ENCODE results near the gene ZC3H18.

Gene ZC3H18

DNA sequence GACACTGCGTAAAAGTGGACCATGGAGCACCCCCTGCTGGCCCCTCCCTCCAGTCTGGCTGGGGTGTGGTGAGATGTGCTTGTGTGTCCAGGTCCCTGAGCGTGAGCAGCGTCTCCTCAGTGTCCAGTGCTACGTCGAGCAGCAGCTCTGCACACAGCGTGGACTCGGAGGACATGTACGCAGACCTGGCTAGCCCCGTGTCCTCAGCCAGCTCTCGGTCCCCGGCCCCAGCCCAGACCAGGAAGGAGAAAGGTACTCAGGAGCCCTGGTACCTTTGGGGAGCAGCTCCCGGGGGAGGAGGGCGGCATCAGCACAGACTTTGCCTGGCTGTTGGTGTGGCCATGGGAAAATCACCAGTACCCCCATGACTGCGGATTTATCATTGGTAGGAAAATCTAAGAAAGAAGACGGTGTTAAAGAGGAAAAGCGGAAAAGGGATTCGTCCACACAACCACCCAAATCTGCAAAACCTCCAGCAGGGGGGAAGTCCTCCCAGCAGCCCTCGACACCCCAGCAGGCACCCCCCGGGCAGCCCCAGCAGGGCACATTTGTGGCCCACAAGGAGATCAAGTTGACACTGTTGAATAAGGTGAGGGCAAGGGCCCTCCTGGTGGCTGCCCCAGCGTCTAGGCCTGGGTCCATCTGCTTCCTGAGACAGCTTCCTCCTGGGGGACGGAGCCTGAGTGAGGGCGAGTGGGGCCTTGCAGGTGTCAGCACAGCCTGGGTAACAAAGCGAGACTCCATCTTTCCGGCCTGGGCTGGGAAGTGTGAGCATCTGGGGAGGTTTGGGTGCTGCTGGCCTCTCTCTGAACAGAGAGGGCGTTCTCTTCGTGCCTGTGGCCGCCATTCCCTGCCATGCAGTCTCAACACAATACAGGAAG is 57.6 kb downstream of the ZC3H18 start:
- no peak for DNase-seq

DNA sequence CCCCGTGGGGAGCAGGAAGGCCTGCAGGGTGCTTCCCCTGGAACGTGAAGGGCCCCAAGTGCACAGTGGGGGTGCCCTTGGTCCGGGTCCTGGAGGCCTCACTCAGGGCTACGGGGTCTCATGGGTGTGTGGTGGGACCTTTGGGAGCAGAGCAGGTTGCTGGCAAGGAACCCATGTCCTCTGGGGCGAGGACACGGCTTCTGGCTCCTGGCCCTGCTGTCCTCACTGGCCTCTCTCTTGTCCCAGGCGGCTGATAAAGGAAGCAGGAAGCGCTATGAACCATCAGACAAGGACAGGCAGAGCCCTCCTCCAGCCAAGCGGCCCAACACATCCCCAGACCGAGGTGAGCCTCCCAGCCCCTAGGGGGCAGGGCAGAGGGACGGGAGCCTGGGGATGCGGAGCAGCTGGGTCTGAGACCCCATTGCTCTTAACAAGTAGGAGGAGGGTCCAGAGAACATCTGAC is 58.3 kb downstream of the ZC3H18 start:
- DNase-seq = no peak

DNA sequence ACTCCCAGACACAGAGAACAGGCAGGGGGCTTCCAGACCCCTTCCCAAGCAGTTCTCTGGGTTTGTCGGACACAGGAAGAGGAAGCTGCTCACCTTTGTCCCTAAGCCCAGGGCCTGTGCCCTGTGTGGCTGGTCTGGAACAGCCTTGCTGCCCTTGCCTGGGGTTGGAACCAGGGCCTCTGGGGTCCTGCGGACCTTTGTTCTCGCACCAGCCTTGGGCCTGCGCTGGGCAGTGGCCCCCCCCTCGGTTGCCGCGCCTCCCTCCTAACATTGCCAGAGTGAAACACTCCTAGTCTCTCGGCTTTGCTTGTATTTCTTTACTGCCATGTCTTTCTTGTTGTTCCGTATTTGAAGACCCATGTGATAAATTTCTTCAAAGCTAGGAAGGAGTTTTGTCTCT is 59.6 kb downstream of the ZC3H18 start:
- no peak for DNase-seq

DNA sequence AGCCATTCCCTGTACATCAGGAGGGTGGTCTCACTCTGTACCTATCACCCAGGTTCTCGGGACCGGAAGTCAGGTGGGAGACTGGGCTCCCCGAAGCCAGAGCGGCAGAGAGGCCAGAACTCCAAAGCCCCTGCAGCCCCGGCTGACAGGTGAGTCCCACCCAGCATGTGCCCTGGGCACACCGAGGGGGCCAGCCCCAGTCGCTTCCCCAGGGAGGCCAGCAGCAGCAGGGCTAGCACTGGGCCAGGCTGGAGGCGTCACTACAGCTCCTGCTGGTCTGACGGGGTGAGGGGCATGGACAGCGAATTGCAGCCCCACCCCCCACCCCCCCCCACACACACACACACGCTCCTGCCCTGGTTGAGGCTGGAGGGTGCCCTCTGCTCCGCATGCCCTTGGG is 60.2 kb downstream of the ZC3H18 start:
- DNase-seq = no peak

DNA sequence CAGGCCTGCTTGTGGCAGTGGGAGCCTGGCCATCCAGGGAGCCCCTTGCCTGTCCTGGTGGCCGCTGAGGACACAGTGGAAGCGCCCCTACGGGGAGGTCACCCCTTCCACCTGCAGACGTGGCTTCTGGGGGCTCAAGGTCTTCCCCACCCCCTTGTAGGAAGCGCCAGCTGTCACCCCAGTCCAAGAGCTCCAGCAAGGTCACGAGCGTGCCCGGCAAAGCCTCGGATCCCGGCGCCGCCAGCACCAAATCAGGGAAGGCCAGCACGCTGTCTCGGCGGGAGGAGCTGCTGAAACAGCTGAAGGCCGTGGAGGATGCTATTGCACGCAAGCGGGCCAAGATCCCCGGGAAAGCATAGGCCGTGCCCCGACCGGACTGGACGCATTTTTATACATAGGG is 60.7 kb downstream of the ZC3H18 start:
- no peak for DNase-seq

DNA sequence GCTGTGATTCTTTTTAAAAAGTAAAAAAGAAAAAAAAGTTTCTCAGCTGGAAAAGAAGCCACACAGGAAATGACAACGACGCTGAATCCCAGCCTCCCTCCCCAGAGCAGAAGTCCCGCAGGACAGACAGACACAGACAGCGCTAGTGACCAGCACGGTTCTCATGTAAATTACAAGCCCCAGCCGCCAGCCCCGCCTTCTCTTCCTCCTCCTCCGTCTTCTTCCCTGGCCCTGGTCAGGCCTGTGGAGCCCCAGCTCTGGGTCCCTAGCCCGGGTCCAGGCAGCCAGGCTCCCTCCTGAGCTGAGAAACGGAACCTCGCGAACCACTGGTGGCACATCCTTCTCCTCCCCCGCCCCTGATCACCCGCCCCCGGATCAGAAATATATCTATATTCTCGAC is 61.2 kb downstream of the ZC3H18 start:
- no peak for DNase-seq

DNA sequence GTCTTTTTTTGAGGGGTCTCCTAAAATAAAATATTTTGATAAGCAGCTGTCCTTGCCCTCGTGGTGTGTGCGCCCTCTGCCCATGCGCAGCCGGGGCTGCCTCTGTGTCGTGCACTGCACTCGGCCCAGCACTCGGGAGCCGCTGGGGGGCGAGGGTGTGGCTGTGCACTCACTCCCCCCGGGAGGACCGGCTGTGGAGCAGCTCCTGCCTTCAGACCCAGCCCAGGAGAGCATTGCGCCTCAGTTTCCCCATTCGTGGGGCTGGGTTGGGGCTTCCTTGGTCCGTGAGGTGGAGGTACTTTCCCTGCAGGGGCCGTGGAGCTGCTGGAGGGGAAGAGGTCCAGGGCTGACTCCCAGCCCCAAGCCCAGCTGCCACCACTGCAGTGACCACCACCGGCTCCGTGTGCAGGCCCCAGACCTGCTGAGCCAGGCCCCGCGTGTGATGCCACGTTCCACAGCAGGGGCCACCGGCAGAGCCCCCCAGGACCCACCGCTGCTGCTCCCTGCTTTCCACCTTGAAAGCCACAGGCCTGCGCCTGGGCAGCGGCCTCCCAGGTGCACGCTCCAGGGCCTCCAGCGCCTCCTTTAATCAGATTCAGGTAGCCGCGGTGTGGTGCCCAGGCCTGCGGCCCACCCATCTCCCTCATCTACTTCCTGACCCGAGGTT is 61.9 kb downstream of the ZC3H18 start:
- no peak for DNase-seq

DNA sequence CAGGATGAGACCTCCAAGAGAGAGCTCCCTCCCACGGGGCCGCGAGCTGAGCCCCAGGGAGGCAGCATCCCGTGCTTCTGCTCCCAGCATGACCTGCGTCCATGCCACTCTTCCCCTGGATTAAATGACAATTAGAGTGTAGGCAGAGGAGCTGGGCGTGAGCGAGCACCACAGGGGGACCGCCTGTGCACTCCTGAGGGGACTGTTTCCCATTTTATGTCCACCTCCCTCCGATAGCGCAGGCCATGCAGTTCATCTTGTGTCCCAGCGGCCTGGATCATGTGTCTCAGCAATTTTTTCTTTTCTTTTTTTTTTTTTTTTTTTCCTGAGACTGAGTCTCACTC is 62.4 kb downstream of the ZC3H18 start:
- no peak for DNase-seq

DNA sequence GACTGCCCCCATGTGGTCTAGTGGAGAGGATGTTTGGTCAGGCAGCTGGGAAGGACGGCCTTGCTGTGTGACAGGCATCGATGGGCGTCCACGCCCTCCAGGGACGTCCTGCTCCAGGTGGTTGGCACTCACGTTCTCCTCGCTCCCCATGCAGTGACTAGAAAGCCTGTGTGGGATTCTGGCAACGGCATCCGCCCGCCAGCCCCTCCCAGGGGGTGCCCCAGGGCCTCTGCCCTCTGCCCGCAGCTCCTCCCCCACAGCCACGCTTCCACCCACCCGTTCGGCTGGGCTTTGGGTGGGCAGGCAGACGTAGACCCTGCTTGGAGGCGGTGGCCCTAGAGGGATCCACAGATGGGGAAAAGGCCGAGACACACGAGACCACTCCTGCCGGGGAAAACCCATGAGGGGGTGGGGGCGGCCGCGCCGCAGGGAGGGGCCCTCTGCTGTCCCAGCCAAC is 63.5 kb downstream of the ZC3H18 start:
- DNase-seq = no peak

DNA sequence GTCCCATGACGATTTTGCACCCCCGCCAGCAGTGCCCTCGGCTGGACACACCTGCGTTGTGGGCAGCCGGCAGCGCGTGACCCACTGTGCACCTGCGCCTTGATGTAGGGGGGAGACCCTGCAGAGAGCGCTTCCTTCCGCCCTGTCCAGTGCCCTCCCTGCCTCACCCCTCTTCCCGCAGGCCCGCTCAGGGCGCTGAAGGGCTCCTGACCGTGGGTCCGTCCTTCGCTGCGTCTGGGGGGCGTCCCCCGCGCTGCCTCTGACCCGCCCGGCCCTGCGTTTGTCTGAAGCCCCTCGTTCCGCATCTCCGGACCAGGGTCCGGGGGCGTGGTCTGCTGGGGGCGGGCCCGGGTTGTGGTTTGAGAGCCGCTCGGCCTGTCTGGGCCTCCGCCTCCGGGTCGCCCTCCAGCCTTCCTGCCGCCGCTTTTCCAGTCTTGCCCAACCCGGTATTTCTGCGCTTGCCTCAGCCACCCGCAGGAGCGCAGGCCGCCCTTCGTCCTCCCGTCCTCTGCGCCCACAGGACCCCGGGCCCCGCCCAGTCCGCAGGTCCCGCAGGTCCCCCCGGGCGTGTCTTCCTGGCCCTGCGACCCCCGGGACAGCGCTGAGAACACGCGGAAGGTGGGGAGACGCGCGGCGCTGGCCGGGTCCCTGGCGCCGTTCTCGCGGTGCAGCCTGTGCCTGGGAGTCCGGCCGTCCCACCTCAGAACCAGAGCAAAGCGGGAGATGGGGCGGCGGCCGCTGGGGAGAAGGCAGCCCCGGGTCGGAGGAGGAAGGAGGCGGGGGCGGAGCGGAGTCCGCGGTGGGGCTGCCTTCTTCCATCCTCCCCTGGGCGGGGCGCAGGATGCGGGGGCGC is 64.2 kb downstream of the ZC3H18 start:
- no peak for DNase-seq

DNA sequence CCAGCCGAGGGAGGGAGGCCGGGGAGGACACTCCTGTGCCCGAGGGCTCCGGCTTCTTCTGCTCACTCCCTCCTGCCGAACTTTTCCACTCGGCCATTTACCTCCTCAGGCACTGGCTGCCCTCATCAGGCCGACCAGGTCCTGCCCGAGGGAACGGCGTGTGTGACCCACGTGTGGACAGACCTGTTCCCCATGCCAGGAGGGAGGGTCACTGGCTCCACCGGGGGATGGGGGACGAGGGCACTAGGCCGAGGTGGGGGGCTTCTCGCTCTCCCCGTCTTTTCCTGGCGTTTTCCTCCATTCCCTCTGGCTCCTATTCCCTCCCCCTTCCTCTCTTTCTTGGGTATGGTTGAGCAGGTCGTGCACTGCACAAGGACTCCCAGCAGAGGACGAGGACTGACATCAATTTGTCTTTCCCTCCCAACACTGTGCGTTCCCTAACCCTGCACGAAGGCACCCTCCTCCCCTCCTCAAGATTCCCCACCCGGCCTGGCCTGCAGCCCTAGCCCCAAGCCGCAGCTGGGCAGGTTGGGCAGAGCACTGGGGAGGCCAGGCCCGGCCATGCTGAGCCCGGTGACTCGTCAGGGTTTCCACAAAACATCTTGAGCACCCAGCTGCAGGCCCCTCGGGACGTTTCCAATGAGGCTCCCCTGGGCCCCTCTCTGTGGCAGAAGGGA is 64.9 kb downstream of the ZC3H18 start:
- no peak for DNase-seq

DNA sequence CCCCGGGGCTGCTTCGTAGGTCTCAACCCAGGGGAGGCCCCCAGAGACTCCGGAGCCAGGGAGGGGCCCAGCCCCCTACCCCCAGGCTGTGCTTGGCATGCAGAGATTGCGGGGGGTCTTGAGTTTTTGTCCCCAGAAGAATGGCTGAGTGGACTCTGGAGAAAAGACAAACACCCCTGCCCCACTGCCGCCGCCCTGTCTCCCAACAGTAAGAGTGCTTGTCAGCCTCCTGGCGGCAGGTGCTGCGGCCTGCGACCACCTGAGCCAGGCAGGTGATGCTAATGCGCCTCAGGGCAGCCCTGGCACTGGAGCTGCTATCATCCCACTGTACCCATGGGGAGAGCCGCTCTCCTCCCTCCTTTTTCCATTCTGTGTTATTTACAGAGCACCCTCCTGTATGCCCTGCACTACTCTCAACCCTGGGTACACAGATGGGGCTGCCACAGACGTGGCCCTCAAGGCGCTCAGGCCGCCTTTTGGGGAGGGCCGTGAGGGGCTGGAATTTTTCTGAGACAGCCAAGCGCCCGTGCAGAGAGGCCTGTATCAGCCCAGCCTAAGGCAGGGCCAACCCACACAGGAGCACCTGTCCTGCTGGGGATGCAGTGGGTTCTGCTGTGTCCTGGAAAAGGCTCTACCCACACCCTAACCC is 65.6 kb downstream of the ZC3H18 start:
- DNase-seq = no peak

DNA sequence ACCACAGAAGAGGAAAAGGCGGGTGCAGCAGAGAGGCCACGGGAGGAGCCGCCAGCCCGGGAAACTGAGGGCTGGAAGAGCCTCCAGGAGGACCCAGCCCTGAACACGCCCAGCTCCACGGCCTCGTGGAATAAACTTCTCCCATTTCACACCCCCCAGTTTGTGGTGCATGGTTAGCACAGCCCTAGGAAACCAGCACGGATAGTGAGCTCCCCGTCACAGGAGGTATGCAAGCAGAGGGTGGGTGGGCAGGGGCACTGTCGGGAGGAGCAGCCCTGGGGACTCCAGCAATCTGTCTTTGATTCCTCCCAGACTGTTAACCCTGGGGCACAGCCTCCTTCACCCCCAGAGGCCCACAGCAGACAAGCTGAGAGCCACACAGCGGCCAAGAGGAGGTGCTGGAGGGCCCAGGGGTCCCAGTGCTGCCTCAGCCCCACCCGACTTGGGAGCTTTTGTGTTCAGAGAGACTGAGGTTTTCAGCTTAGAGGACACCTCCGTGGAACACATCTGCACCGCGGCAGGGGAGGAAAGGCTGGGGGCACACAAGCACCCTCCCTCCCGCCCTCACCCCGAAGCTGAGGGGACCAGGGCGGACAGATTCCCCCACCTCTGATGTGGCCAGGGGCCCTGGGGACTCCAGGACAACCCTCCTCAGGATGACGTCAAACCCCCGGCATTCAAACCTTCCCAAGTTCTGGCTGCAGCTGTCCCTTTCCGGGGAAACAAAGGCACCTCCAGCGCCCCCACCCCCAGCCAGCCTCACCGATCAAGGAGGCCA is 66.5 kb downstream of the ZC3H18 start:
- no peak for DNase-seq

DNA sequence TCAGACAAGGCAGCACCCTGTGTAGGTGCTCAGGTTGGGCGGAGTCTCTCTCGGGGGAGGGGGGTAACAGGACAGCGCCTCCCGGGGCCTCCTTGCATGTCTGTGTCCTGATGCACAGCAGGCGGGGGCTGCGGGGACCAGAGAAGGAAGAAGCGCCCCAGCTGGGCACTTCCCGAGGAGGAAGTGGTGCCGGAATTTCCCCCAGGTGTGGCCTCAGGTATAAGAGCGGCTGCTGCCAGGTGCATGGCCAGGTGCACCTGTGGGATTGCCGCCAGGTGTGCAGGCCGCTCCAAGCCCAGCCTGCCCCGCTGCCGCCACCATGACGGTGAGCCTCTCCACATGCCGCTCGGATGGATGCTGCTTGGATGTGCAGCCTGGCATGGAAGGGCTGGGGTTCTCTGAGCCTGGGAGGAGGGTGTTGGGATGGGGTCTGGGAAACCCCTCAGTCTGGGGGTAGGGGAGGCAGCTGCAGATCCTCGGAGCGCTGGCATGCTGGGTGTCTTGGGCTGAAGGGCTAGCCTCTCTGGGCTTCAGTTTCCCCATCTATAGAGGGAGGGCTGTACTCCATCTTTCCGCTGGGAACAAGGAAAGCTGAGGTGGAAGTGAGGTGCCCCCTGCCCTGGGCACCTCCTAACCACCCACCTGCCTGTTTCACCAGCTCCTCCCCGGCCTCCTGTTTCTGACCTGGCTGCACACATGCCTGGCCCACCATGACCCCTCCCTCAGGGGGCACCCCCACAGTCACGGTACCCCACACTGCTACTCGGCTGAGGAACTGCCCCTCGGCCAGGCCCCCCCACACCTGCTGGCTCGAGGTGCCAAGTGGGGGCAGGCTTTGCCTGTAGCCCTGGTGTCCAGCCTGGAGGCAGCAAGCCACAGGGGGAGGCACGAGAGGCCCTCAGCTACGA is 68.4 kb downstream of the ZC3H18 start, which contains the start of gene IL17C:
Gene IL17C, plus strand, starts transcription at position 250 of the 908 bp plus-strand sequence. Its CDS starts 70 bp downstream, at position 320.
- peak; percentile 41 for DNase-seq

DNA sequence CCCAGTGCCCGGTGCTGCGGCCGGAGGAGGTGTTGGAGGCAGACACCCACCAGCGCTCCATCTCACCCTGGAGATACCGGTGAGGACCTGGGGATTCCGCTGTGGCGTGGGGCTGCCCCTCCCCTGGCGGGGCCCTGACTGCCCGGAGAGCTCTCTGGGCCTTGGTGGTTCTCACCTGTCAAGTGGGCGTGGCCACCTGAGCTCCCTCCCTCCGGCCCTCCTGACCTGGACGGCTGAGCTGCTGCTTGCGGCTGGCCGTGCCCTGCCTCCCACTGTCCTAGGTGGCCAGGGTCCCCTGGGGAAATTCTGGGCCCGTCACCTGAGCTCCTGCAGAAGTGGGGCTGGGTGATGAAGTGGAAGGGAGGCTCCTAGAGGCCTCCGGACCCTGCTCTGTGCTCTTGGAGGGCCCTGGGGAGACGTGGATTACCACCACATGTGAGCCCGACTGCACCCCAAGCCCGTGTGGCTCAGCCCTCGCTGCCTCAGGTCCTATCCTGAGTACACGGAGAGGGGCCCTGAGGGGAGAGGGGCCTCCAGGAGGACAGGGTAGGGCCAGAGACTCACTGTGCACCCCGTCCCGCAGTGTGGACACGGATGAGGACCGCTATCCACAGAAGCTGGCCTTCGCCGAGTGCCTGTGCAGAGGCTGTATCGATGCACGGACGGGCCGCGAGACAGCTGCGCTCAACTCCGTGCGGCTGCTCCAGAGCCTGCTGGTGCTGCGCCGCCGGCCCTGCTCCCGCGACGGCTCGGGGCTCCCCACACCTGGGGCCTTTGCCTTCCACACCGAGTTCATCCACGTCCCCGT is 69.2 kb downstream of the ZC3H18 start:
- no peak for DNase-seq

DNA sequence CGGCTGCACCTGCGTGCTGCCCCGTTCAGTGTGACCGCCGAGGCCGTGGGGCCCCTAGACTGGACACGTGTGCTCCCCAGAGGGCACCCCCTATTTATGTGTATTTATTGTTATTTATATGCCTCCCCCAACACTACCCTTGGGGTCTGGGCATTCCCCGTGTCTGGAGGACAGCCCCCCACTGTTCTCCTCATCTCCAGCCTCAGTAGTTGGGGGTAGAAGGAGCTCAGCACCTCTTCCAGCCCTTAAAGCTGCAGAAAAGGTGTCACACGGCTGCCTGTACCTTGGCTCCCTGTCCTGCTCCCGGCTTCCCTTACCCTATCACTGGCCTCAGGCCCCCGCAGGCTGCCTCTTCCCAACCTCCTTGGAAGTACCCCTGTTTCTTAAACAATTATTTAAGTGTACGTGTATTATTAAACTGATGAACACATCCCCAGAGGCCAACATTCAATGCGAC is 69.9 kb downstream of the ZC3H18 start:
- no peak for DNase-seq

DNA sequence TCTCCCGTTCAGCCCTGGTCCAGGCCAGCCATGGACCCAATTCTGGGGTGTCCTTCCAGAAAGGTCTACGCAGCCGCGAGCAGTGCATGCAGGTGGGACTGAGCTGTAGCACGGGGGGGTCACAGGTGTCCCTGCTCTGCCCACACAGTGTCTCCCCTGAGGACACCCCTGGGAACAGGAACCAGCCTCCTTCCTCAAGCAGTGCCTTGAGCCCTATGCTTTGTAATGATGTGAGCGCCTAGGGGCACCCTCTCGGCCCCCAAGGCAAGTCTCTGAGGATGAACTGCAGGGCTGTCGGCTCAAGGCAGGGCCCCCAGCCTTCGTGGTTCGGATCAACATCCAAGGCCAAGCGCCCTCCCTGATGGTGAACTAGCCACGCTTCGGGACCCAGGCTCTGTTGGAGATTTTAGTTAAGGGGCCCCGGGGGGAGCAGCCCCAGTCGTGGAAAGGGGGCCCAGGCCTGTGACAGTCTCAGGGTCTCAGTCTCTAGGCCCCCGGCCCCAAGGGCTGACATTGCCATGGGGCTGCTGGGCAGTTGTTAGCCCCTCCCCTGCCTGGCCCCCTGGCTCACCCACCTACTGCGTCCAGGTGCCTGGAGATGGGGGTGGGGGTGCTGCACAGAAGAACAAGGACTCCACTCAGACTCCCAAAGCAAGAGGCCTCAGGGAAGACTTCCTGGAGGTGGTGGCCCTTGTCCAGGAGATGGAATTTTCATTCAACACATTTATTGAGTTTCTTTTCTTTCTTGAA is 70.5 kb downstream of the ZC3H18 start:
- DNase-seq = no peak

DNA sequence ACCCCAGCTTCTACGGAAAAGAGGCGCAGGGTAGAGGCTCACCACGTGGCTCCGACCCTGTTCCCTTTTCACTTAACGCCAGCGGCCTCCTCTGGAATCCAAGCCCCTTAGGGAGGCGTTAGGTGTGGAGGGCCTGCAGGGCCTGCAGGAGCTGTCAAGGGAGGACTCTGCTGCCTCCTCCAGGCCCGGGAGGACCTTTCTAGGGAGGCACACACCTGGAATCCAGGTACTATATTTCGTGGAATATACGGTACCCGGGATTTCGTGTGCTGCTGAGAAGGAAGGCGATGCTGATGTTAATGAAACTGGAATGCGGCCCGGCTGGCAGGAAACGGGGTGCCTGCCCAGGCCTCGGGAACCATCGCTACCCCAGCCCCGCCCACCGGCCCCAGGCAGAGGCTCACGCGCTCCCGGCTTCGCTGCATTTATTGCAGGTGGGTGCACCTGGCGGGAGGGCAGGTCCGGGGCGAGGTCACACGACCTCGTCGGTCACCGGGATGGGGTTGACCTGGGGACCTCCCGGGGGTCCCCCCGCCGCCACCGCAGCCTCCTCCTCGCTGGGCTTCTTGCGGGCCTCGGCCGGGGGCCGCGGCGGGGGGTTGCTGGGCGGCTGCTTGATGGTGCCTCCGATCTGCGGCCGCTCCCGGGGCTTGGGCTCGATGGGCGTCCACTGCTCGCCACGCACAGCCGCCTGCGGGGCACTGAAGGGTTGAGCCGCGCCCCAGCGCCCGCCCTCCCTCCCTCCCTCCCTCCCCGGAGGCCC is 72.9 kb downstream of the ZC3H18 start:
- DNase-seq = no peak

Measured in NCI-H146 (cell line).